ENCODE measurements around the gene APOBR.

The APOBR gene

DNA sequence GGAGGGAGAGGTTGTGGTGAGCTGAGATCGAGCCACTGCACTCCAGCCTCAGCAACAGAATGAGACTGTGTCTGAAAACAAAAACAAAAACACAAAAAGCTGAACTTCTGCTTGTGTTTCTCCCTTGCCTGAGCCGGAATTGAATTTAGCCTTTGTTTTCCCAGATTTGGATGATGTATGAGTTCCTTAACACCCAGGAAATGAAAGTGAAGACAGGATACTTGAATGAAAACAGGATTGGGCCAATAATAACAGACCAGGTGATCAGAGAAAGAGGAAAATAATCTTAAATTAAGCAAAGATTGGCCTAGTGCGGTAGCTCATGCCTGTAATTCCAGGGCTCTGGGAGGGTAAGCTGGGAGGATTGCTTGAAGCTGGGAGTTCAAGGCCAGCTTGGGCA is 45.9 kb downstream of the APOBR start:
- Histone ChIP-seq H3K27me3 (ENCODE audit: insufficient read depth, low read length, poor library complexity, severe bottlenecking) (no peaks in the 10 kb centered on the region), H3F3A (ENCODE audit: low read depth) (no peaks in the 10 kb centered on the region), H3K4me2 (ENCODE audit: low read depth, low read length, poor library complexity, severe bottlenecking) (no peak overlapping the region), H4K20me1 (ENCODE audit: insufficient read depth, low read length, poor library complexity, severe bottlenecking) (no peaks in the 10 kb centered on the region), H3K4me1 (ENCODE audit: insufficient read depth, low read length, poor library complexity, severe bottlenecking) (no peaks in the 10 kb centered on the region), H3K9me3 (ENCODE audit: insufficient read depth, low read depth, low read length) (no peaks in the 10 kb centered on the region), H3K9me2 (replicated peaks; ENCODE audit: low read depth, low read length) (no peaks in the 10 kb centered on the region), H3K79me2 (ENCODE audit: insufficient read depth, low read length) (no peaks in the 10 kb centered on the region), H3K36me3 (ENCODE audit: insufficient read depth, low read length) (no peaks in the 10 kb centered on the region), H2AFZ (ENCODE audit: low read length) (no peak overlapping the region), H3K9ac (ENCODE audit: low read depth, low read length, poor library complexity, severe bottlenecking) (no peak overlapping the region), H3K4me3 (ENCODE audit: low read length, poor library complexity, severe bottlenecking) (no peak overlapping the region)
- TF ChIP-seq EZH2phosphoT487 (IDR thresholded peaks at IDR 0.05; ENCODE audit: borderline replicate concordance) = no peak
- TF ChIP-seq, protein P1, sequence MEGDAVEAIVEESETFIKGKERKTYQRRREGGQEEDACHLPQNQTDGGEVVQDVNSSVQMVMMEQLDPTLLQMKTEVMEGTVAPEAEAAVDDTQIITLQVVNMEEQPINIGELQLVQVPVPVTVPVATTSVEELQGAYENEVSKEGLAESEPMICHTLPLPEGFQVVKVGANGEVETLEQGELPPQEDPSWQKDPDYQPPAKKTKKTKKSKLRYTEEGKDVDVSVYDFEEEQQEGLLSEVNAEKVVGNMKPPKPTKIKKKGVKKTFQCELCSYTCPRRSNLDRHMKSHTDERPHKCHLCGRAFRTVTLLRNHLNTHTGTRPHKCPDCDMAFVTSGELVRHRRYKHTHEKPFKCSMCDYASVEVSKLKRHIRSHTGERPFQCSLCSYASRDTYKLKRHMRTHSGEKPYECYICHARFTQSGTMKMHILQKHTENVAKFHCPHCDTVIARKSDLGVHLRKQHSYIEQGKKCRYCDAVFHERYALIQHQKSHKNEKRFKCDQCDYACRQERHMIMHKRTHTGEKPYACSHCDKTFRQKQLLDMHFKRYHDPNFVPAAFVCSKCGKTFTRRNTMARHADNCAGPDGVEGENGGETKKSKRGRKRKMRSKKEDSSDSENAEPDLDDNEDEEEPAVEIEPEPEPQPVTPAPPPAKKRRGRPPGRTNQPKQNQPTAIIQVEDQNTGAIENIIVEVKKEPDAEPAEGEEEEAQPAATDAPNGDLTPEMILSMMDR (conservative IDR thresholded peaks at IDR 0.05; ENCODE audit: low read length) = no peak

DNA sequence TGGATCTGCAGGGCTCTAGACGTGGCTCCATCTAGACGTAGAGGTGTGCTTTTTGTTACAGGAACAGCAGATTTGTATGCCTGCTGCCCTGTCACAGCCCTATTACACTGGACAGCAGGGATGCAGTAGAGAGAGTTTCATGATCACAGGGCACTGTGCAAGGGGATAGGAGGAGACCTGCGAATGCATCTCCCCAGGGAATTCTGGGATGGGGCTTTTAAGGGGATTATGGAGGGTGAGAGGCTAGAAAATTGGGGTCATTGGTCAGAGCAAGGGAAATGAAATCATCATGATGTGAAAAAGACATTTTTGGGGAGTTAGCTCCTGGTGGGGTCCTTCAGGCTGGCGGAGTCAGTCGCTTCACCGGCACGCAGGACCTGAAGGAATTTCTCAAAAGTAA is 48.2 kb downstream of the APOBR start:
- no peak for TF ChIP-seq EZH2phosphoT487 (IDR thresholded peaks at IDR 0.05; ENCODE audit: borderline replicate concordance)
- TF ChIP-seq, protein P1 (conservative IDR thresholded peaks at IDR 0.05; ENCODE audit: low read length) = no peak
- no peak overlapping the region for H3K4me2 ChIP-seq (ENCODE audit: low read depth, low read length, poor library complexity, severe bottlenecking)
- H3K9ac ChIP-seq (ENCODE audit: low read depth, low read length, poor library complexity, severe bottlenecking) = no peak overlapping the region
- no peaks in the 10 kb centered on the region for H3K9me3 ChIP-seq (ENCODE audit: insufficient read depth, low read depth, low read length)
- H3K79me2 ChIP-seq (ENCODE audit: insufficient read depth, low read length) = no peaks in the 10 kb centered on the region
- H2AFZ ChIP-seq (ENCODE audit: low read length) = peak overlapping the region; percentile 45; the same call in 1 of the 2 replicates
- no peaks in the 10 kb centered on the region for H3F3A ChIP-seq (ENCODE audit: low read depth)
- no peaks in the 10 kb centered on the region for H3K27me3 ChIP-seq (ENCODE audit: insufficient read depth, low read length, poor library complexity, severe bottlenecking)
- no peak overlapping the region for H3K4me3 ChIP-seq (ENCODE audit: low read length, poor library complexity, severe bottlenecking)
- H3K9me2 ChIP-seq (replicated peaks; ENCODE audit: low read depth, low read length) = no peaks in the 10 kb centered on the region
- no peaks in the 10 kb centered on the region for H3K36me3 ChIP-seq (ENCODE audit: insufficient read depth, low read length)
- H3K4me1 ChIP-seq (ENCODE audit: insufficient read depth, low read length, poor library complexity, severe bottlenecking) = no peaks in the 10 kb centered on the region
- no peaks in the 10 kb centered on the region for H4K20me1 ChIP-seq (ENCODE audit: insufficient read depth, low read length, poor library complexity, severe bottlenecking)

DNA sequence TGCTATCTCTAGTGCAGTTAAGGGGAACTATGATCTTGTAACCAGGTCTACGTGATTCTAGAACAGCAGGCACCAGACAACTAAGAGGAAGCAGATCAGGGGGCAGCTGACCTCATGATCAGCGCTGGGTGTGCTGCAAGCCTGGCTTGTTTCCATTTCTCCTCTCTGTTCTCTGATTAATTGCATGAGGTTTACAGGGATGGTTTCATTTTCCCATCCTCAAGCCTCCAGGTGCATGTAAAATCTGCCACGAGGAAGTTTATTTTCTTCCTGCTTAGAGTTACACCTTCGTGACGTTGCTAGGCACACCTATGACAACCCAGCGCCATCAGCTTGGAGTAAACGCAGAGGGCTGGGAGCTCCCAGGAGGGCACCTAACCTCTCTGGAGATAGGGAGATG is 48.6 kb downstream of the APOBR start:
- Histone ChIP-seq H3K79me2 (ENCODE audit: insufficient read depth, low read length) (no peaks in the 10 kb centered on the region), H3K27me3 (ENCODE audit: insufficient read depth, low read length, poor library complexity, severe bottlenecking) (no peaks in the 10 kb centered on the region), H3F3A (ENCODE audit: low read depth) (no peaks in the 10 kb centered on the region), H3K9me2 (replicated peaks; ENCODE audit: low read depth, low read length) (no peaks in the 10 kb centered on the region), H3K9ac (ENCODE audit: low read depth, low read length, poor library complexity, severe bottlenecking) (no peak overlapping the region), H3K4me1 (ENCODE audit: insufficient read depth, low read length, poor library complexity, severe bottlenecking) (no peaks in the 10 kb centered on the region), H3K36me3 (ENCODE audit: insufficient read depth, low read length) (no peaks in the 10 kb centered on the region), H2AFZ (ENCODE audit: low read length) (peak overlapping the region; percentile 45; the same call in 1 of the 2 replicates), H3K9me3 (ENCODE audit: insufficient read depth, low read depth, low read length) (no peaks in the 10 kb centered on the region), H4K20me1 (ENCODE audit: insufficient read depth, low read length, poor library complexity, severe bottlenecking) (no peaks in the 10 kb centered on the region), H3K4me2 (ENCODE audit: low read depth, low read length, poor library complexity, severe bottlenecking) (no peak overlapping the region), H3K4me3 (ENCODE audit: low read length, poor library complexity, severe bottlenecking) (no peak overlapping the region)
- TF ChIP-seq, protein P1 (conservative IDR thresholded peaks at IDR 0.05; ENCODE audit: low read length) = no peak
- no peak for TF ChIP-seq EZH2phosphoT487 (IDR thresholded peaks at IDR 0.05; ENCODE audit: borderline replicate concordance)

Measured in Loucy (cell line).